ENCODE data around the gene STAT6.
"Not testable (repeated sequence)": the region's sequence is repeated elsewhere in the genome, so short reads cannot be mapped to it uniquely, and the experiment has no call there.

STAT6 gene

DNA sequence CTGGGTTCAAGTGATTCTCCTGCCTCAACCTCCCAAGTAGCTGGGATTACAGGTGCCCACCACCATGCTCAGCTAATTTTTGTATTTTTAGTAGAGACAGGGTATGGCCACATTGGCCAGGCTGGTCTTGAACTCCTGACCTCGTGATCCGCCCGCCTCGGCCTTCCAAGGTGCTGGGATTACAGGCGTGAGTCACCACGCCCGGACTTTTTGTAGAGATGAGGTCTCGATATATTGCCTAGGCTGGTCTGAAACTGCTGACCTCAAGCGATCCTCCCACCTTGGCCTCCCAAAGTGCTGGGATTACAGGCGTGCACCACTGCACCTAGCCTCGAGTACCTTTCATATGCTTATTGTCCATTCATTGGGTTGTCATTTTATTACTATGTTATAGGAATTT lies 9.6 kb upstream of the STAT6 start:
- not testable (repeated sequence) for H3K36me3 ChIP-seq (ENCODE audit: control insufficient read depth, insufficient read depth, low read length, severe bottlenecking); H3K9me3 ChIP-seq (ENCODE audit: control insufficient read depth, low read length); H3K27me3 ChIP-seq (replicated peaks; ENCODE audit: control insufficient read depth, insufficient read depth, low read length); H3K9ac ChIP-seq (ENCODE audit: low read length); H3K4me3 ChIP-seq (ENCODE audit: low read length); DNase-seq (ENCODE audit: low read depth)
- peaks cover 15% of the 10 kb centered on the region for H3K4me1 ChIP-seq (ENCODE audit: control insufficient read depth, insufficient read depth, low read length)

DNA sequence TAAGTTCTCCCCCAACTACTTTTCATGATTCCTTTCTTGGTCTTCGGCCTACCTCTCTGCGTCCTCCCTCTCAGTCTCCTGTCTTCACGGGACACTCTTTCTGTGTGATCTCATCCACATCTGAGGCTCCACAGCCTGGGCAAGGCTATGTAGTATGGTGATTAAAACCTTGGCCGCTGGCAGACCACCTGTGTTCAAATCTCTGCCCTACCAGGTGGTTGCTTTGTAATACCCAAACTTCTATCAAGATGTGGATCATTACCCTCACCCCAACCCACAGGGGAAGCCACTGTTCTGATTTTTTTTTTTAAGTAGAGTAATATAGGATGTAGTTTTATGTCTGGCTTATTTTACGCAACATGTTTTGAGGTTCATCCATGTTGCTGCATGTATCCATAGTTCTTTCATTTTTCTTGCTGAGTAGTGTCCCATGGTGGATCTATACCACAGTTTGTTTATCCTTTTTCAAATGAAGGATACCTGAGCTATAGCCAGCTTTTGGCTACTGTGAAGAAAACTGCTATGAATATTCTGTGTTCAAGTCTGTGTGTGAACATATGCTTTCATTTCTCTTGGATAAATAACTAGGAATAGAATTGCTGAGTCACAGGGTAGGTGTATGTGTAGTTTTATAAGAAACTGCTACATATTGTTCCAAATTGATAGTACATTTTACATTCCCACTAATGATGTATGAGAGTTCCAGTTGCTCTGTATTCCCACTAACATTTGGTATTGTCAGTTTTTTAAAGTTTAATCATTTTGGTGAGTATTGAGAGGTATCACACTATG lies 8.3 kb upstream of the STAT6 start:
- Histone ChIP-seq H3K36me3 (ENCODE audit: control insufficient read depth, insufficient read depth, low read length, severe bottlenecking) (no peaks in the 10 kb centered on the region), H3K9me3 (ENCODE audit: control insufficient read depth, low read length) (no peaks in the 10 kb centered on the region), H3K27me3 (replicated peaks; ENCODE audit: control insufficient read depth, insufficient read depth, low read length) (no peaks in the 10 kb centered on the region), H3K9ac (ENCODE audit: low read length) (no peak overlapping the region), H3K4me3 (ENCODE audit: low read length) (no peak overlapping the region), H3K4me1 (ENCODE audit: control insufficient read depth, insufficient read depth, low read length) (peaks cover 15% of the 10 kb centered on the region)
- no peak for DNase-seq (ENCODE audit: low read depth)

DNA sequence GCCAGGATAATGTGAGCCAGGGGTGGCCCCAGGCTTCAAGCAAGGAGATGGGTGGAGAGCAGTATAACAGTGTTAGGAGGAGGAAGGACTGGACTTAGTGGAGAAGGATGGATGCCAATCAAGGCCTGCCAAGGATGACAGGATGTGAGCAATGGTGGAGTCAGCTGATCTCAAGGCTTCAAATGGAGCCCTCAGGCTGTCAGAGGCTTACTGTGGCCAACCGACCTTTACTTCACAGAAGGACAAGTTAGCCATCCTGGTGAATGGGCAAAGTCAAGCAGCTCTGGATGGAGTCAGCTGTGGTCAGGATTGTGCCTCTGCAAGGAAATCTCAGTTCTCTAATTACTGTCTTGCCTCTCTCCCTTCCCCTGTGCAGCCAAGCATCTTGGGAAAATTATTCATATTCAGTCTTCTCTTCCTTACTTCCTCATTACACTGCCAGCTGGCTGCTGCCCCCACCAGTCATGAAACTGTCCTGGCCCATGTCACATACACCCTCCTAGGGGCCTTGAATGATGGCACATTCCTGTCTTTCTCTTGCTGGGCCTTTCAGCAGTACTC lies 7.6 kb upstream of the STAT6 start:
- Histone ChIP-seq H3K4me3 (ENCODE audit: low read length) (no peak overlapping the region), H3K27me3 (replicated peaks; ENCODE audit: control insufficient read depth, insufficient read depth, low read length) (no peaks in the 10 kb centered on the region), H3K9ac (ENCODE audit: low read length) (peak overlapping the region; percentile 17), H3K9me3 (ENCODE audit: control insufficient read depth, low read length) (no peaks in the 10 kb centered on the region), H3K4me1 (ENCODE audit: control insufficient read depth, insufficient read depth, low read length) (peaks cover 15% of the 10 kb centered on the region), H3K36me3 (ENCODE audit: control insufficient read depth, insufficient read depth, low read length, severe bottlenecking) (no peaks in the 10 kb centered on the region)
- no peak for DNase-seq (ENCODE audit: low read depth)

DNA sequence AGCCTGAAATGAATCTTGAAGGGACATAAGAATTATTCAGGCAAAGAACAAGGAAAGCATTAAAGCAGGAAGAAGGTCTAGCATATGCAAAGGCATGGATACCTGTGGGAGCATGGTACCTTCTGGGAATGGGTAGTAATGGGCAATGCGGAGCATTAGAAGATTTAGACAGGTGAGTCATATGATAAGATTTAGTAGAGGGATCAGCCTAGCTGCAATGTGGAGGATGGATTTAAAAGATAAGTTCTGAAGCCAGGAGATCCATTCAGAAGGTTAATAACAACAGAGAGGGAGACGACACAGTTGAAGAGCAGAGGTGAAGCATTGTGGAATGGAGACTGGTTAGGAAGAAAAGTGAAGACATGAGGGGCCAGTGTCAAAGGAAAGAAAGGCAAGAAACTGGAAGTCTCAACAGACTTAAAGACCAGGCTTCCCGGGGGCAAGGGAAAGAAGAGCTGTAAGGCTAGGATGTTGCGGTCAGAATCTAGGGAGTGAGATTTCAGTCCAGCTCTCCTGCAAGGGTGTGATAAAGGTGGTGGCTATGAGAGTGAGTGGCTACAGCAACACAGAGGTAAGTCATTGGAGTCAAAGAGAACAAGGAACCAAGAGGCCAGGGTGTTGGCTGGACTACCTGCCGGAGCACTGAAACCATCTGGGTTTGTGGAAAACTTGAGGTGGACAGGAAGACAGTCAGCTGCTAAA lies 5.6 kb upstream of the STAT6 start:
- H3K4me3 ChIP-seq (ENCODE audit: low read length), result no peak overlapping the region
- no peak for DNase-seq (ENCODE audit: low read depth)
- H3K36me3 ChIP-seq (ENCODE audit: control insufficient read depth, insufficient read depth, low read length, severe bottlenecking), result no peaks in the 10 kb centered on the region
- no peak overlapping the region for H3K9ac ChIP-seq (ENCODE audit: low read length)
- H3K9me3 ChIP-seq (ENCODE audit: control insufficient read depth, low read length), result no peaks in the 10 kb centered on the region
- H3K27me3 ChIP-seq (replicated peaks; ENCODE audit: control insufficient read depth, insufficient read depth, low read length), result no peaks in the 10 kb centered on the region
- H3K4me1 ChIP-seq (ENCODE audit: control insufficient read depth, insufficient read depth, low read length), result peaks cover 24% of the 10 kb centered on the region

DNA sequence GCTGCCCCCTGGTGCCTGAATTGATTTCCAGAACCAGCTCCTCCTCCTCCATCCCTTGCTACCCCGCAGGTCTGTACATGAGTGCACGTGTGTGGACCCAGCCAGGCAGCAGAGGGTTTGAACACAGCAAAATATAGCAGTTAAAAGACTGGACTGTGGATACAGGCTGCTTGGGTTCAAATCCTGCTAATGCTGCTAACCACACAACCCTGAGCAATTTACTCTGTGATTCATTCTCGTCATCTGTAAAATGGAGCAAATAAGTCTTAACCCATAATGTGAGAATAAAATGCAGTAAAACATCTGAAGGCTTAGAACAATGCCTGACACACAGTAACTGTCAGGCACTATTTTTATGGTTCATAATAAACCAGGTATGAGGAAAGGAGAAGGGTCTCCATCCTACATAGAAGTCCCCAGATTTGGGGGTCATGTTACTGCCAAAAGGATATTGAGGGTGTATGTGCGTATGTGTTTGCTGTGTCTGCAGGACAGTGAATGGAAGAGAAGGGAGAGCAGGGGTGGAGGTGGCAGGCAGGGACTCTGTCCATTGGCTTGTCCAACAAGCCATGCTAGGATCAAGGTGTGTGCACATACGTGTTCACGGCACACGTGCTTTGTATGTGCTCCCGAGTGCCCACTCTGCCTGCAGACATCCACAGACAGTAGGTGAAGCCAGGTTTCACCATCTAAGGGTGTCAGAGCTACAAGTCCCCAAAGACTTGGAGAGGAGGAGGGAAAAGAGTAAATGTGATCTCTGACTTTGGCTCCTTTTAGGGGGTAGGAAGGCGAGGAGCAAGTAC lies 1.5 kb upstream of the STAT6 start:
- Histone ChIP-seq H3K9ac (ENCODE audit: low read length) (peak overlapping the region; percentile 99), H3K27me3 (replicated peaks; ENCODE audit: control insufficient read depth, insufficient read depth, low read length) (no peaks in the 10 kb centered on the region), H3K4me3 (ENCODE audit: low read length) (peak overlapping the region; percentile 87), H3K36me3 (ENCODE audit: control insufficient read depth, insufficient read depth, low read length, severe bottlenecking) (peaks cover 5% of the 10 kb centered on the region), H3K9me3 (ENCODE audit: control insufficient read depth, low read length) (no peaks in the 10 kb centered on the region), H3K4me1 (ENCODE audit: control insufficient read depth, insufficient read depth, low read length) (peaks cover 29% of the 10 kb centered on the region)
- DNase-seq (ENCODE audit: low read depth), result no peak

DNA sequence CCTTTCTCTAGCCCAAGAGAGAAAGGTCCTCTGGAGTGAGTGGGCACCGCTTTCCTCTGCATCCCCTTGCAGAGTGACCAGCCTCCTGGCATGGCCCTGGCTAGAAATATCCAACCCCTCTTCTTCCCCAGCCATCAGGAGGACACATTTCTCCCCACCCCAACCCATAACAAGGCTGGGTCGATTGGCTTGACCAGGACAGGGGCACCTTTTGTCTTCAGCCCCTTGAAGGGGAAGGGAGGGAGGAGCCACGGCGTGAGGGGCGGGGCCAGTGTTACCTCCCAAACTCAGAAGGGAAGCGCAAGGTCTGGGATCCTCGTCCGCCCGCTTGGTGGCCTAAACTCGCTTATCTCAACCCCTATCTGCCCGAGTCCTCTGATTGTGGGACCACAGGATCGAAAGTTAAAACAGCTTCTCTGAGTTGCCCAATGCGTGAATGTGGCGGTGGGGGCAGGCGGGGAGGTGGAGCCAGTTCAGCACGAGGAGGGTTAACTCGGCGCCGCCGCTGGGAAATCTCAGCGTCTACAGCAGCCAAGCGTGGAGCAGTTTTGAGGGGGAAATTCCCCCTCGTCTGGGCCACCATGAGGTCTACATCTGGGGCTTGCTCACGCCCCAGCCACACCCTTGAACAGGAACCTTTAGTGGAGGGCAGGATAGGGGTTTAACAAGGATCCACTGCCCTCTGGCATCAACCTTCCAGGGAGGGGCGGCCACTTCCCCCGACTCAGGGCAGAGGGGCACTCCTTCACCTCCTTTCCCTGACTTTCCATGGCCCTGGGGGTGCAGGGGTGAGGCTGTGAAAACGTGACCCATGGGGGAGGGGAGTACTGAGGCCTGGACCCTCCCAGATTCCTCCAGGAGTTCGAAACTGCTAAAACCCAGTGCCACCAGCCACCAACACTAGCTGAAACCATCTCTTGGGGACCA lies 795 bp downstream of the STAT6 start:
- peaks cover 32% of the 10 kb centered on the region for H3K4me1 ChIP-seq (ENCODE audit: control insufficient read depth, insufficient read depth, low read length)
- H3K9me3 ChIP-seq (ENCODE audit: control insufficient read depth, low read length), result no peaks in the 10 kb centered on the region
- peak overlapping the region; percentile 99 for H3K9ac ChIP-seq (ENCODE audit: low read length)
- peak overlapping the region; percentile 87 for H3K4me3 ChIP-seq (ENCODE audit: low read length)
- no peaks in the 10 kb centered on the region for H3K27me3 ChIP-seq (replicated peaks; ENCODE audit: control insufficient read depth, insufficient read depth, low read length)
- DNase-seq (ENCODE audit: low read depth), result peak; percentile 70
- peaks cover 25% of the 10 kb centered on the region for H3K36me3 ChIP-seq (ENCODE audit: control insufficient read depth, insufficient read depth, low read length, severe bottlenecking)

DNA sequence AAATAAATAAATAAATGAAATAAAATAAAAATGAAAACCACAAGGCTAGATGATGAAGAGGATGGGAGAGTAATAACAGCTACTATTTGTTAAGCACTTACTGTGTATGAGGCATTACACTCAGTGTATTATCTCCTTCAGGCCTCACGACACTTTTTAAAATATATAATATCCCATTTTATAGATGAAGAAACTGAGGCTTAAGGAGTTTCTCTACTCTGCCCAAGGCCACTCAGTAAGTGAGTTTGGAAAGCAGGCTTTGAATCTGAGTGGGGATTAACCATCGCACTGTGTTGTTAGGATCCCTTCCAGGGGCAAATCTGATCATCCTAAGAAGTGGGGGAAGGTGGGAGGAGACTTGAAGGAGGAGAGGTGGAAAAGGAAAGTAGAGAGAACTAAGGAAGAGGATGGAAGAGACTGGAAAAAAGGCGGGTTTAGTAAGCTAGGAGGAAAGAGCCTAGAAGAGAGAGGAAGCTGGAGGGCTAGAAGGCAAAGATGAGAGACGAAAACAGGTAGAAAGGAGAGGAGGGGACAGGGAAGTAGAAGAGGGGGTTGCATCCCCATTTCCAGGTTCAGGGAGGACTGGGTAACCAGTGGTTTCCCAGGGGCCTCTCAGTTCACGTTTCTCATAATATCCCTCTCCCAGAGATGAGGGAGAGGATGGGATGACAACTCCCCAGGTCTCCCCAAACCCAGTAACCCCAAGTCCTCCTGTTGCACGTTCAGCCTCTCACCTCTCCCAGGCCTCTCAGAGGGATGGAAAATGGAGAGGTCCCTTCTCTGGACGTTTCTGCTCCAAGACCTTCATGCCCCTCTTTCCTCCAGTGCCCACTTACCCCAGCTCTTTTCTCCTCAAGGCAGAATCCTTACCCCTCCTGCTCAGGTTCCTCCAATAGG lies 1.7 kb downstream of the STAT6 start:
- Histone ChIP-seq H3K27me3 (replicated peaks; ENCODE audit: control insufficient read depth, insufficient read depth, low read length) (no peaks in the 10 kb centered on the region), H3K9me3 (ENCODE audit: control insufficient read depth, low read length) (no peaks in the 10 kb centered on the region), H3K4me3 (ENCODE audit: low read length) (peak overlapping the region; percentile 87), H3K4me1 (ENCODE audit: control insufficient read depth, insufficient read depth, low read length) (peaks cover 32% of the 10 kb centered on the region), H3K36me3 (ENCODE audit: control insufficient read depth, insufficient read depth, low read length, severe bottlenecking) (peaks cover 34% of the 10 kb centered on the region), H3K9ac (ENCODE audit: low read length) (peak overlapping the region; percentile 99)
- no peak for DNase-seq (ENCODE audit: low read depth)

DNA sequence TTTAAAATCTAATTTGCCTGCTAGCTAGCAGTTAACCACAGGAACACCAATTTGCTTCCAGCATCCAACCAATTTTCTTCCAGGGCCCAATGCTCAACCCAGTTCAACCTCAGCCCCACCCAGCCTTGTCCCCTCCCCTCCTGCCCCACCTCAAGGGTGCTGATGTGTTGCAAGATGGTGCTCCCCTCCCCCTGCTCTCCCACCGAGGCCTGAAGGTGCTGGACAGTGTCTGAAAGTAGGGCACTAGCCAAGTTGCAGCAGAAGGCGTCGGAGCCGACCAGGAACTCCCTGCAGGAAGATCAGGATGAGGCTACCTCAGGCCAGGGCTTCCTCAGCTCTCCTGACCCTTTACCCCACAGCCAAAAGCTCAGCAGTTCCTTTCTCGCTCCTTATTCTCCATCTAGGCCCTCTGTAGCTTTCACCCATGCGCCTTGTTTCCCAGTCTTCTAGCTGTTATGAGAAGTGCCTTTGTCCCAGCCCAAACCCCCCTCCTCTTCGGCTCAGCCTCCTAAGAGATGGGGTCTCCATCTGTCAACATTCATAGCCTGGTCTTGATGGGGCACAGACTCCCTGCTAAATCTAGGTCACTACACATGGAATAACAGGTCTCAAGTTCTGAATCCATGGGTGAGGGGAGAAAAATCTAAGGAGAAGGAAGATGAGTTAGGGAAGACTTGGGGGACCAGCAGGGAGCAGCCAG lies 3.6 kb downstream of the STAT6 start:
- H3K4me3 ChIP-seq (ENCODE audit: low read length), result no peak overlapping the region
- no peaks in the 10 kb centered on the region for H3K27me3 ChIP-seq (replicated peaks; ENCODE audit: control insufficient read depth, insufficient read depth, low read length)
- H3K9ac ChIP-seq (ENCODE audit: low read length), result peak overlapping the region; percentile 26
- H3K36me3 ChIP-seq (ENCODE audit: control insufficient read depth, insufficient read depth, low read length, severe bottlenecking), result peaks cover 44% of the 10 kb centered on the region
- no peaks in the 10 kb centered on the region for H3K9me3 ChIP-seq (ENCODE audit: control insufficient read depth, low read length)
- peaks cover 36% of the 10 kb centered on the region for H3K4me1 ChIP-seq (ENCODE audit: control insufficient read depth, insufficient read depth, low read length)
- no peak for DNase-seq (ENCODE audit: low read depth)

DNA sequence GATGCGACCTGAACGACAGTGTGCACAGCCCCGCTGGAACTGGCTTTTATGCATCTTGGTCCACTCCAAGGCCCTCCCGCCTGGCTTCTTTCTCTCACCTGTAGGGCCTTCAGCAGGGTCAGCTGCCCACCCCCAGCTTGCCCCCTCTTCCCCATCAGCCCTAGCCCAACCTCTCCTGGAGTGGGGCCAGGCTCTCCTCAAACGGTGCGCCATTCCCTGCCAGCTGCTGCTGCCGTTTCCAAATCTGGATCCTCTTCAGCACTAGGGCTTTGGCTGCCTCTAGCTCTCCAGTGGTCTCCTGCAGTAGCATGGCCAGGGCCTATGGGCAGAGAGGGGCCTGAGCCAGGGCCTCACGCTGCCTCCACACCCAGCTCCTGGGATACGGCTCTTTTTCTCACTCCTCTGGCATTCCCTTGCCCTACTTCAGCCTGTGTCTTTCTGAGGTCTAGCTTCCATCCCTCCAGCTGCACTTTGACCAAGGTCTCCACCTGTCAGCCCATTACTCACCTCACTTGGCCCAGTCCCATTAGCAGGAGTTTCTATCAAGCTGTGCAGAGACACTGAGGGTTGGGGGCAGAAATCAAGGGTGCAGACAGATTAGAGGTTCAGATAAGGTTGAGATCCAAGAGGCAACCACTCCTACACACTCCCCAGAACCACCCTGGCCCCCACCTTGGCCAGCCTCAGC lies 5.0 kb downstream of the STAT6 start:
- no peaks in the 10 kb centered on the region for H3K27me3 ChIP-seq (replicated peaks; ENCODE audit: control insufficient read depth, insufficient read depth, low read length)
- no peak overlapping the region for H3K9ac ChIP-seq (ENCODE audit: low read length)
- H3K4me3 ChIP-seq (ENCODE audit: low read length), result no peak overlapping the region
- H3K36me3 ChIP-seq (ENCODE audit: control insufficient read depth, insufficient read depth, low read length, severe bottlenecking), result peaks cover 52% of the 10 kb centered on the region
- no peaks in the 10 kb centered on the region for H3K9me3 ChIP-seq (ENCODE audit: control insufficient read depth, low read length)
- H3K4me1 ChIP-seq (ENCODE audit: control insufficient read depth, insufficient read depth, low read length), result peaks cover 25% of the 10 kb centered on the region
- no peak for DNase-seq (ENCODE audit: low read depth)

Data from adipocyte (in vitro differentiated cells).